ENCODE measurements around the gene TCFL5.

DNA sequence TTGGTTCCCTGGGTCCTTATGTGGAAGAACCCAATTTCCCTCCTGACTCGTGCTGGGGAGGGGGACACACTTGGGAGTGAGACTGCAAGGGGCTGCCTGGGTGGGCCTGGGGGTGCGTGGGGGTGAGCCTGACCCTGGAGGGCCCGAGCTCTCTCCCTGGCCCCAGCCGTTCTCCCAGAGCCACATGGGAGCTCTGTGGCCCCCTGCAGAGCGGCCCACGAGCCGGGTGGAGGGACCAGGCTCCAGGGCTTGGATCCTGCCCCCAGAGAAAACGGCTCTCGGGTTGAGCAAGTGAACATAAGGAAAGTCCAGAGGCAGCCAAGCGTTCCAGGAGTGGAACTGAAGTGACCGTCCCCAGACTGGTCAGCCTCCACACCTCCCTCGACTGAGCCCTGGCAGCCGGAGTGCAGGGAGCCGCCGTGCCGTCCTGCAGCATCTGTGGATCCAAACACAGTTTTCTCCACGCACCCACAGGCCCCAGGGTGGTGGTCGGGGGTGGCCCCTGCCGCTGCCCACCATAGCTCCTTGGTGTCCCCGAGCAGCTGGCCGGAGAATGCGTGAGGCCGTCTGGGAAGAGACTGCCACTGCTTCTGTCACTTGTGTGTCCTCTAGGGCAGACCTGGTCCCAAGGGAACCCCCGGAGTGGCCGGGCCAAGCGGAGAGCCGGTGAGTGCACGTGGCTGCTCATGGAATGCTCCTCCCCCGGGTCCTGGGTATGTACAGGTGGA lies 34.1 kb downstream of the TCFL5 start:
- TF ChIP-seq SIN3A (IDR thresholded peaks at IDR 0.05; ENCODE audit: borderline replicate concordance, insufficient read depth, low read depth, low read length) (no peak), POLR2AphosphoS5 (IDR thresholded peaks at IDR 0.05; ENCODE audit: low read depth, low read length) (no peak)
- TF ChIP-seq, protein P1, sequence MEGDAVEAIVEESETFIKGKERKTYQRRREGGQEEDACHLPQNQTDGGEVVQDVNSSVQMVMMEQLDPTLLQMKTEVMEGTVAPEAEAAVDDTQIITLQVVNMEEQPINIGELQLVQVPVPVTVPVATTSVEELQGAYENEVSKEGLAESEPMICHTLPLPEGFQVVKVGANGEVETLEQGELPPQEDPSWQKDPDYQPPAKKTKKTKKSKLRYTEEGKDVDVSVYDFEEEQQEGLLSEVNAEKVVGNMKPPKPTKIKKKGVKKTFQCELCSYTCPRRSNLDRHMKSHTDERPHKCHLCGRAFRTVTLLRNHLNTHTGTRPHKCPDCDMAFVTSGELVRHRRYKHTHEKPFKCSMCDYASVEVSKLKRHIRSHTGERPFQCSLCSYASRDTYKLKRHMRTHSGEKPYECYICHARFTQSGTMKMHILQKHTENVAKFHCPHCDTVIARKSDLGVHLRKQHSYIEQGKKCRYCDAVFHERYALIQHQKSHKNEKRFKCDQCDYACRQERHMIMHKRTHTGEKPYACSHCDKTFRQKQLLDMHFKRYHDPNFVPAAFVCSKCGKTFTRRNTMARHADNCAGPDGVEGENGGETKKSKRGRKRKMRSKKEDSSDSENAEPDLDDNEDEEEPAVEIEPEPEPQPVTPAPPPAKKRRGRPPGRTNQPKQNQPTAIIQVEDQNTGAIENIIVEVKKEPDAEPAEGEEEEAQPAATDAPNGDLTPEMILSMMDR (IDR thresholded peaks at IDR 0.05) = no peak
